ENCODE results near the gene FXYD3.

The FXYD3 gene

DNA sequence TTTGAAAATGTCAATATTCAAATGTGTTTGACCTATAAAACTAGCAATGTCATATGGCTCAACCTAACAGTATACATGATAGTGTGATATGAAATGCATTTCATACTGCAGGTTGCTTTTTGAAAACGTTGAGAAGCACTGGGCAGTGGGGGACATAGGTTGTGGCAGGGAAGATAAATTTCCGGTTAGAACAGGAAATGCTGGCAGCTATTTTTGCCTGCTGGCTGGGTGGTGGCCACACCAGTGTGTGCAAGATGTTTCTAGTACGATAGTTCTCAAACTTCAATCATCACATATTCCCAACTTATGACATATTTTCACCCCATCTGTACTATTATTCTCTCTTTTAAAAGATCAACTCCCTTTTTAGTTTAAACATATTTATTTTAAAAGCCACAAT is 56.1 kb downstream of the FXYD3 start:
- no peak for DNase-seq (ENCODE audit: extremely low read depth, low read depth)
- TF ChIP-seq, protein P1, sequence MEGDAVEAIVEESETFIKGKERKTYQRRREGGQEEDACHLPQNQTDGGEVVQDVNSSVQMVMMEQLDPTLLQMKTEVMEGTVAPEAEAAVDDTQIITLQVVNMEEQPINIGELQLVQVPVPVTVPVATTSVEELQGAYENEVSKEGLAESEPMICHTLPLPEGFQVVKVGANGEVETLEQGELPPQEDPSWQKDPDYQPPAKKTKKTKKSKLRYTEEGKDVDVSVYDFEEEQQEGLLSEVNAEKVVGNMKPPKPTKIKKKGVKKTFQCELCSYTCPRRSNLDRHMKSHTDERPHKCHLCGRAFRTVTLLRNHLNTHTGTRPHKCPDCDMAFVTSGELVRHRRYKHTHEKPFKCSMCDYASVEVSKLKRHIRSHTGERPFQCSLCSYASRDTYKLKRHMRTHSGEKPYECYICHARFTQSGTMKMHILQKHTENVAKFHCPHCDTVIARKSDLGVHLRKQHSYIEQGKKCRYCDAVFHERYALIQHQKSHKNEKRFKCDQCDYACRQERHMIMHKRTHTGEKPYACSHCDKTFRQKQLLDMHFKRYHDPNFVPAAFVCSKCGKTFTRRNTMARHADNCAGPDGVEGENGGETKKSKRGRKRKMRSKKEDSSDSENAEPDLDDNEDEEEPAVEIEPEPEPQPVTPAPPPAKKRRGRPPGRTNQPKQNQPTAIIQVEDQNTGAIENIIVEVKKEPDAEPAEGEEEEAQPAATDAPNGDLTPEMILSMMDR (IDR thresholded peaks at IDR 0.05; ENCODE audit: low read depth, low read length, missing control alignments): no peak
- no peak overlapping the region for H3K4me3 ChIP-seq (replicated peaks; ENCODE audit: low read depth, low read length)

All from HFF-Myc (cell line).